Neural cell (in vitro differentiated cells): ENCODE measurements around the gene KCNJ10.

Experiments used
- CTCF ChIP-seq: fragments of 450-650 bp; IDR thresholded peaks from 2 replicates; pipeline ENCODE4 v1.5.1; 2014; ENCODE audit warnings: antibody characterized with exemption, mild to moderate bottlenecking, moderate library complexity; ENCODE audit not compliant: poor library complexity, severe bottlenecking
- EZH2 ChIP-seq: fragments of 200-600, 300-800 bp; shearing (Covaris generic), sonication (generic); IDR thresholded peaks from 2 replicates; pipeline ENCODE4 v1.6.1; 2014; ENCODE audit warnings: antibody characterized with exemption, low read length, borderline replicate concordance, mild to moderate bottlenecking; ENCODE audit not compliant: insufficient read depth, poor library complexity, severe bottlenecking

GRCh38 chr1:159957824-159958268 is 112.1 kb downstream of the KCNJ10 start:
- TF ChIP-seq CTCF (no peak), EZH2 (no peak)
